GM12873 (cell line): Measurements from ENCODE around the gene HAUS5.

Source experiments
- TF ChIP-seq, protein P1 (sequence below): IDR thresholded peaks from 2 replicates; pipeline ENCODE4 v1.5.1; 2012; ENCODE audit warnings: low read depth, mild to moderate bottlenecking, moderate library complexity, low read length, control low read depth; ENCODE audit not compliant: insufficient read depth; ENCODE audit errors: missing control alignments

Gene HAUS5

DNA sequence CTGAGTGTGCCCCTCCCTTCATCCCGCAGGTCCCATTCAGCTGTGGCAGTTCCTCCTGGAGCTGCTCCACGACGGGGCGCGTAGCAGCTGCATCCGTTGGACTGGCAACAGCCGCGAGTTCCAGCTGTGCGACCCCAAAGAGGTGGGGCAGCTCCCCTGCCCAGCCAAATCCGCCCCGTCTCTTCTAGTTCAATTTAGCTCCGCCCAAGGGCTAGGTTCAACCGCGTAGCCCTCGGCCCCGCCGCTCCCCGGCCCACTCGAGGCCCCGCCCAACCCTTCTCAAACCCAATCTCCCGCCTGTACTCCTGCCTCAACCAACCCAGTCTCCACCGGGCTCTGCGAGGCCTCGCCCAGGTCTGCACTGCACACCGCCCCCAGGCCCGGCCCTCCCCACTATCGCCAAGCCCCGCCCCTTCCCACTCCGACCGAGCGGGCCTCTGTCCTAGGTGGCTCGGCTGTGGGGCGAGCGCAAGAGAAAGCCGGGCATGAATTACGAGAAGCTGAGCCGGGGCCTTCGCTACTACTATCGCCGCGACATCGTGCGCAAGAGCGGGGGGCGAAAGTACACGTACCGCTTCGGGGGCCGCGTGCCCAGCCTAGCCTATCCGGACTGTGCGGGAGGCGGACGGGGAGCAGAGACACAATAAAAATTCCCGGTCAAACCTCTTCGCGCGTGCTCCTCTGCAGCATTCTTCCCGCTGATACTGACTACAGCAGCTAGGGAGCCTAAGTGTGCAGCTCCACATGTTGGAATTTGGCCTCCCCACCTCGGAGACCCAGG lies 31.9 kb downstream of the HAUS5 start:
- TF ChIP-seq, protein P1, sequence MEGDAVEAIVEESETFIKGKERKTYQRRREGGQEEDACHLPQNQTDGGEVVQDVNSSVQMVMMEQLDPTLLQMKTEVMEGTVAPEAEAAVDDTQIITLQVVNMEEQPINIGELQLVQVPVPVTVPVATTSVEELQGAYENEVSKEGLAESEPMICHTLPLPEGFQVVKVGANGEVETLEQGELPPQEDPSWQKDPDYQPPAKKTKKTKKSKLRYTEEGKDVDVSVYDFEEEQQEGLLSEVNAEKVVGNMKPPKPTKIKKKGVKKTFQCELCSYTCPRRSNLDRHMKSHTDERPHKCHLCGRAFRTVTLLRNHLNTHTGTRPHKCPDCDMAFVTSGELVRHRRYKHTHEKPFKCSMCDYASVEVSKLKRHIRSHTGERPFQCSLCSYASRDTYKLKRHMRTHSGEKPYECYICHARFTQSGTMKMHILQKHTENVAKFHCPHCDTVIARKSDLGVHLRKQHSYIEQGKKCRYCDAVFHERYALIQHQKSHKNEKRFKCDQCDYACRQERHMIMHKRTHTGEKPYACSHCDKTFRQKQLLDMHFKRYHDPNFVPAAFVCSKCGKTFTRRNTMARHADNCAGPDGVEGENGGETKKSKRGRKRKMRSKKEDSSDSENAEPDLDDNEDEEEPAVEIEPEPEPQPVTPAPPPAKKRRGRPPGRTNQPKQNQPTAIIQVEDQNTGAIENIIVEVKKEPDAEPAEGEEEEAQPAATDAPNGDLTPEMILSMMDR: no peak

DNA sequence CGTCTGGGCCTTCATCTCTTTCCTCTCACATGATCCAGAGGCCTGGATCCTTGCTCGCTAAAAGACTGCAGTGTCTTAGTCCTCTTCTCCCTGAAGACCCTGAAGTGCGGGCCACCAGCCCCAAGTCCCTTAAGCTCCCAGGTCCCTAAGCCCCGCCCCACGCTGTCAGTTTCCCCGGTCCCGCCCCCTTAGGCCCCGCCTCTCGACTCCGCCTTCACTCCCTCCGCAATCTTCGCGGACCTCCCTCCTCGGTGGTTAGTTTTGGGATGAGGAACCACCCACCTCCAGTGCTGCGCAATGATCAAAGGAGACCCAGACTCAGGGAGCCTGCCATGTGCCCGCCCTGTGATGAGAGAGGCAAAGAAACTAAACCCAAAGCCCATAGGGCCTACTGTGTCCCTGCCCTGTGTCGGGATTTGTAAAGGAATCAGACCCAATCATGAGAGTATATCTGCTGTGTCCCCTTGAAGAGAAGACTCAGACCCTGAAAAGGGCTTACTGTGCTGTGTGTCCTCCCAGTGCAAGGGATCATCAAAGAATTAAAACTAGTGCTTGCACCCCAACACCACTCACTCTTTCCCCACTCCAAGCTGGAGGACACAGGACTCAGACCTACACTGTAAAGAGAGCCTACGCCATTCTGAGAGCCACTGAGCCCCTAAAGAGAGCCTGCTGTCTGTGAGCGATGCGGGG lies 32.6 kb downstream of the HAUS5 start:
- TF ChIP-seq, protein P1: no peak

DNA sequence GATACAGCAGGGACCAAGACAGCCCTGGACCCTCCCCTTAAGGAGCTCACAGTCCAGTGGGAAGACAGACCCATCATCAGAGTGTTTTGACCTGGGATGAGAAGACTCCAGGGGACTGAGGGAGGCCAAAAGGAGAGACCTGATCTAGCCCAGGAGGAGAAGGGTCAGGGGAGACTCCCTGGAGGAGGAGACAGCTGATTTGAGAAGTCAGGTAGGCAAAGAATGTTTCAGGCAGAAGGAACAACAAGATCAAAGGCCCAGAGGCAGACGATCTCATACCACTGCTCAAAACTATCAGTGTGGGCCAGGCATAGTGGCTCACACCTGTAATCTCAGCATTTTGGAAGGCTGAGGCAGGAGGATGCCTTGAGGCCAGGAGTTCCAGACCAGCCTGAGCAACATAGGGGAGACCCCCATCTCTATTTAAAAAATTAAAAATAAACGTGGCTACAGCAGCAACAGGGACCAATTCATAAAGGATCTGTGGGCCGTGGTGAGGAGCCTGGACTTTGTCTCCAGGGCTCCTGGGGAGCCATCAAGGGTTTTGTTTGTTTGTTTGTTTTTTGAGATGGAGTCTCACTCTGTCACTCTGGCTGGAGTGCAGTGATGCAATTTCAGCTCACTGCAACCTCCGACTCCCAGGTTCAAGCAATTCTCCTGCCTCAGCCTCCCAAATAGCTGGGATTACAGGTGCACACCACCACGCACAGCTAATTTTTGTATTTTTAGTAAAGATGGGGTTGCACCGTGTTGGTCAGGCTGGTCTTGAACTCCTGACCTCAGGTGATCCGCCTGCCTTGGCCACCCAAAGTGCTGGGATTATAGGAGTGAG lies 33.4 kb downstream of the HAUS5 start:
- TF ChIP-seq, protein P1: no peak

DNA sequence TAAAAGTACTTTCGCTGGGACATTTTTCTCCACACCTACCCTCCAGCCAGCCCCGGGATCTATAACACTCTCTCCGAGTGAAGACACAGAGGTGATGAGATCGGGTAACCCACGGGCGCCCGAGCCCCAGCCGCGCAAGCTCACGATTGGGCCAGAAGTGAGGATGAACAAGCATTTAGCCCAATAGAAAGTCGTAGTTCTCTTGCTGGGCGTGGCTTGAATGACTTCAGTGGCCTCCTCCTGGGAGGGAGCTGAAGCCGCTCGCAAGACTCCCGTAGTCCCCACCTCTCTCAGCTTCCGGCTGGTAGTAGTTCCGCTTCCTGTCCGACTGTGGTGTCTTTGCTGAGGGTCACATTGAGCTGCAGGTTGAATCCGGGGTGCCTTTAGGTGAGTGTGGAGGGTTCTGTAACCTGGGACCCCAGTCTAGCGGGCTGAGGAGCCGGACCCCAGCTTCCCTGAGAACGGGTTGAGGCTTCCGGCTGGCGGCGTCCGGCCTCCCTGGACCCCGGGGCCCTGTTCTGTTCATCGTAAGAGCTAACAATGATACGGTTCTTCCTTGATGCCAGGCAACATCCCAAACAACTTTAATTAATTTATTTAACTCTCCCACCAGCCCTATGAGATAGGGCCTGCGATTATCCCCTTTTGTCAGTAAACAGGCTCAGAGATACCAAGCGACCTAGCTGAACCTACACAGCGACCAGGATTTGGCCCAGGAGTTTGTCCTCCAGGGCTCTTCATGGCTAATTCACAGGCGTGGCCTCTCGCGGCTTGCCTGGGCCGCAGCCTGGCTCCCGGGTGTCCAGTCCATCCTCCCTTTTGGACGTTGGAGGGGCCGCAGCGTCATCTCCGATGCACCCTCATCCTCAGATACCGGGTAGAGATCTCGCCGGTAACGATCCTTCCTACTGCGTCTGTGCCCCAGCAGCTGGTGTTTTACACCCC lies 35.8 kb downstream of the HAUS5 start, which contains the start of gene COX6B1:
COX6B1 (plus strand) TSS at position 307 of the 945 bp plus-strand sequence. CDS start 2,921 bp downstream, outside the sequence.
- TF ChIP-seq, protein P1: no peak

- TF ChIP-seq, protein P1: no peak
These were observed 38.0 kb downstream of the HAUS5 start for GRCh38 chr19:35650581-35650980.

GRCh38 chr19:35655600-35655999 lies 43.1 kb downstream of the HAUS5 start:
- TF ChIP-seq, protein P1: no peak
